GM23248 (cell line): Measurements from ENCODE around the gene ZNF669. TPM values are rescaled to one million over a fixed set of nuclear protein-coding genes. Genes with fewer than 3 reads are reported as not detected.
A peak's percentile ranks its signal among the peaks of the same experiment; 100 is the strongest.

Source experiments
- DNase-seq: peaks from one replicate; pipeline ENCODE4 v3.0.0-alpha.2; 2015
- H2AFZ ChIP-seq: fragments of 200-600 bp; sonication (generic); 2 replicates; pipeline ENCODE4 v1.6.1; 2016; ENCODE audit warnings: antibody characterized with exemption
- H3F3A ChIP-seq: fragments of 200-600 bp; sonication (generic); 2 replicates; pipeline ENCODE4 v1.6.1; 2016; ENCODE audit warnings: mild to moderate bottlenecking, antibody characterized with exemption, mixed run types; ENCODE audit not compliant: insufficient read depth
- H3K27ac ChIP-seq: fragments of 200-600 bp; sonication (generic); 2 replicates; pipeline ENCODE4 v1.5.1; 2016; ENCODE audit warnings: mild to moderate bottlenecking
- H3K27me3 ChIP-seq: fragments of 200-600 bp; sonication (generic); replicated peaks from 2 replicates; pipeline ENCODE4 v1.6.1; 2016; ENCODE audit warnings: mild to moderate bottlenecking; ENCODE audit not compliant: insufficient read depth
- H3K36me3 ChIP-seq: fragments of 200-600 bp; sonication (generic); 2 replicates; pipeline ENCODE4 v1.6.1; 2016; ENCODE audit warnings: low read depth, mild to moderate bottlenecking
- H3K4me1 ChIP-seq: fragments of 200-600 bp; sonication (generic); 2 replicates; pipeline ENCODE4 v1.6.1; 2016; ENCODE audit warnings: mild to moderate bottlenecking; ENCODE audit not compliant: insufficient read depth
- H3K4me2 ChIP-seq: fragments of 200-600 bp; sonication (generic); one replicate; pipeline ENCODE4 v1.6.1; 2016; ENCODE audit warnings: mild to moderate bottlenecking; ENCODE audit not compliant: unreplicated experiment
- H3K4me3 ChIP-seq: fragments of 200-600 bp; sonication (generic); 2 replicates; pipeline ENCODE4 v1.5.1; 2016; ENCODE audit warnings: mild to moderate bottlenecking
- H3K79me2 ChIP-seq: fragments of 200-600 bp; sonication (generic); 2 replicates; pipeline ENCODE4 v1.6.1; 2016; ENCODE audit warnings: mild to moderate bottlenecking; ENCODE audit not compliant: insufficient read depth
- H3K9ac ChIP-seq: fragments of 200-600 bp; sonication (generic); 2 replicates; pipeline ENCODE4 v1.6.1; 2016; ENCODE audit warnings: mild to moderate bottlenecking
- H3K9me2 ChIP-seq: fragments of 200-600 bp; sonication (generic); 2 replicates; pipeline ENCODE4 v1.6.1; 2016; ENCODE audit warnings: mixed run types, mild to moderate bottlenecking, moderate library complexity; ENCODE audit not compliant: insufficient read depth
- H3K9me3 ChIP-seq: fragments of 200-600 bp; sonication (generic); one replicate; pipeline ENCODE4 v1.6.1; 2017; ENCODE audit warnings: low read depth
- H4K20me1 ChIP-seq: fragments of 200-600 bp; sonication (generic); 2 replicates; pipeline ENCODE4 v1.6.0; 2016; ENCODE audit not compliant: insufficient read depth
- EZH2 ChIP-seq: fragments of 200-600 bp; sonication (generic); IDR thresholded peaks from 2 replicates; pipeline ENCODE4 v1.6.1; 2018; ENCODE audit warnings: antibody characterized with exemption, mild to moderate bottlenecking; ENCODE audit not compliant: insufficient read depth, poor library complexity, severe bottlenecking
- EZH2phosphoT487 ChIP-seq: fragments of 200-600 bp; sonication (generic); IDR thresholded peaks from 2 replicates; pipeline ENCODE4 v1.6.1; 2018; ENCODE audit warnings: antibody characterized with exemption, moderate library complexity, mild to moderate bottlenecking, low read depth; ENCODE audit not compliant: insufficient read depth
- WGBS, 2 experiments: methylation state at CpG; one replicate each; pipeline ENCODE4 v1.1.6; 2015 to 2017; ENCODE audit warnings: low lambda C conversion rate in 2 of 2, low coverage in 1 of 2; ENCODE audit errors: missing lambda C conversion rate in 2 of 2; 5-methylcytosine and 5-hydroxymethylcytosine counted together
- in situ Hi-C: fragments of 300-500 bp; cut with MboI; formaldehyde crosslinking; loops from 2 replicates; pipeline ENCODE4 v1.15.0; 2020
- polyA plus RNA-seq: library from polyadenylated mRNA; unstranded; fragments of >200 nt; fragmentation: Nextera tagmentation; extraction: Ambion mirVana; gene quantifications from 2 replicates; pipeline ENCODE4 v1.2.1, GENCODE V29; 2016
- total RNA-seq: library from RNA; depleted of rRNA; stranded (reverse); fragments of >200 nt; shearing (Covaris generic); gene quantifications from 2 replicates; pipeline ENCODE4 v1.2.3, GENCODE V29; 2014

Gene ZNF669
- total and polyA plus RNA-seq, 2 experiments from 2014 or later: 2.4 to 4.9 TPM

DNA sequence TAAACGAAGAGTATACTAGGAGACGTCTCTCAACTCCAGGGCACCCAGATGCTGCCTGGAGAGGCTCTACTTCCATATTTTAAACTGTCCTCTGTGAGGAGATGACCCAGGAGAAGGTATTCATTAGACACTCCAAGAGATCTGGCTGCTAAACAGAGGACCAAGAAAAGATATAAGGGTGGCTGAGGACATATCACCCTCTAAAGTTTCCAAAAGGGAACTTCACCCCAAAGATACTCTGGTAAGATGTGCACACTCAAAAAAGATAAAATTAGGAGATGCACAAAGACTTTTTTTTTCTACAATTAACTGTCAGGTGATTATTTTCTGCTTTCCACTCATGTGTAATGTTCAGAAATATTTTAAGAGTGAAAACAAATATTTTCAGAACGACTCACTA is 26.9 kb downstream of the ZNF669 start:
- Histone ChIP-seq H3K4me3 (peak overlapping the region; percentile 96), H3F3A (no peaks in the 10 kb centered on the region), H3K27ac (no peak overlapping the region), H3K4me1 (peaks cover 10% of the 10 kb centered on the region), H3K4me2 (peak overlapping the region; percentile 96), H3K27me3 (no peaks in the 10 kb centered on the region), H3K9me2 (no peaks in the 10 kb centered on the region), H3K79me2 (peaks cover 24% of the 10 kb centered on the region; the same call in 1 of the 2 replicates), H2AFZ (peak overlapping the region; percentile 98), H4K20me1 (no peaks in the 10 kb centered on the region), H3K36me3 (no peaks in the 10 kb centered on the region), H3K9ac (peak overlapping the region; percentile 86), H3K9me3 (no peaks in the 10 kb centered on the region)
- TF ChIP-seq EZH2phosphoT487 (no peak), EZH2 (no peak)
- in situ Hi-C loops: no loop called here
- WGBS, 2 experiments: 69 to 70% methylated on average over 3 of the region's 3 CpGs
- DNase-seq: peak; percentile 36

DNA sequence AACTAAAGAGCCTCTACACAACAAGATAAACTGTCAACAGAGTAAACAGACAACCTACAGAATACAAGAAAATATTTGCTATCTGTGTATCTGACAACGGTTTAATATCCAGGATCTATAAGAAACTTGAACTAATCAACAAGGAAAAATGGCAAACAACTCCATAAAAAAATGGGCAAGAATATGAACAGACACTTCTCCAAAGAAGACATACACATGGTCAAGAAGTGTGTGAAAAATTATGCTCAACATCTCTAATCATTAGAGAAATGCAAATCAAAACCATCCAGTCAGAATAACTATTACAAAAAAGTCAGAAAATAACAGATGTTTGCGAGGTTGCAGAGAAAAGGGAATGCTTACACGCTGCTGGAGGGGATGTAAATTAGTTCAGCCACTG is 33.5 kb downstream of the ZNF669 start:
- no peak overlapping the region for H2AFZ ChIP-seq
- no peak for DNase-seq
- WGBS, 2 experiments: 54 to 68% methylated on average over 3 of the region's 3 CpGs
- H3K79me2 ChIP-seq: peaks cover 41% of the 10 kb centered on the region
- H3K9me3 ChIP-seq: no peaks in the 10 kb centered on the region
- H3F3A ChIP-seq: no peaks in the 10 kb centered on the region
- no peaks in the 10 kb centered on the region for H4K20me1 ChIP-seq
- no peak overlapping the region for H3K27ac ChIP-seq
- TF ChIP-seq EZH2phosphoT487 (no peak), EZH2 (no peak)
- H3K4me1 ChIP-seq: no peaks in the 10 kb centered on the region
- no peaks in the 10 kb centered on the region for H3K27me3 ChIP-seq
- H3K36me3 ChIP-seq: no peaks in the 10 kb centered on the region
- in situ Hi-C loops: no loop called here
- H3K4me2 ChIP-seq: no peak overlapping the region
- H3K9ac ChIP-seq: no peak overlapping the region
- H3K4me3 ChIP-seq: no peak overlapping the region
- no peaks in the 10 kb centered on the region for H3K9me2 ChIP-seq

GRCh38 chr1:247064304-247064703 is 39.9 kb downstream of the ZNF669 start:
- Histone ChIP-seq H2AFZ (no peak overlapping the region), H3K36me3 (no peaks in the 10 kb centered on the region), H3K27me3 (no peaks in the 10 kb centered on the region), H3K9me3 (no peaks in the 10 kb centered on the region), H3K9me2 (no peaks in the 10 kb centered on the region), H3K4me1 (no peaks in the 10 kb centered on the region), H3K79me2 (peaks cover 10% of the 10 kb centered on the region; the same call in 1 of the 2 replicates), H3K4me3 (no peak overlapping the region), H3F3A (no peaks in the 10 kb centered on the region), H3K27ac (no peak overlapping the region), H4K20me1 (no peaks in the 10 kb centered on the region), H3K4me2 (no peak overlapping the region), H3K9ac (no peak overlapping the region)
- TF ChIP-seq EZH2phosphoT487 (no peak), EZH2 (no peak)
- DNase-seq: no peak
- in situ Hi-C loops: no loop called here
- 91 to 92% methylated on average over 3 of the region's 3 CpGs for WGBS, 2 experiments

- in situ Hi-C loops: no loop called here
- no peak for DNase-seq
- Histone ChIP-seq H3K36me3 (no peaks in the 10 kb centered on the region), H3K9me3 (no peaks in the 10 kb centered on the region), H3K9ac (no peak overlapping the region), H3K4me3 (no peak overlapping the region), H3K4me1 (no peaks in the 10 kb centered on the region), H3K79me2 (peaks cover 7% of the 10 kb centered on the region; the same call in 1 of the 2 replicates), H3K27me3 (no peaks in the 10 kb centered on the region), H4K20me1 (no peaks in the 10 kb centered on the region), H3K4me2 (no peak overlapping the region), H3K27ac (no peak overlapping the region), H3K9me2 (no peaks in the 10 kb centered on the region), H2AFZ (no peak overlapping the region), H3F3A (no peaks in the 10 kb centered on the region)
- TF ChIP-seq EZH2 (no peak), EZH2phosphoT487 (no peak)
- 79 to 84% methylated on average over 4 of the region's 4 CpGs for WGBS, 2 experiments
Observed at GRCh38 chr1:247060771-247061170, 43.4 kb downstream of the ZNF669 start.

DNA sequence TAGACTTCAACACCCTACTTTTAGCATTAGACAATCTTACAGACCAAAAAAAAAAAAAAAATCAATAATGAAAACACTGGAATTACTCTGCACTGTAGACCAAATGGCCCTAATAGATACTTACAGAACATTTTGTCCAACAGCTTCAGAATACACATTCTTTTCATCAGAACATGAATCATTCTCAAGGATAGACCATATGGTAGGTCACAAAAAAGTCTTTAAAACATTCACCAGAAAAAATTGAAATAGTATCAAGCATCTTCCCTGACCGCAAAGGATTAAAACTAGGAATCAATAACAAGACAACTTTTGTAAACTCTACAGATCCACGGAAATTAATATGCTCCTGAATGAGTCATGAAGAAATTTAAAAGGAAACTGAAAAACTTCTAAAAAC is 48.1 kb downstream of the ZNF669 start:
- Histone ChIP-seq H3K27ac (no peak overlapping the region), H4K20me1 (no peaks in the 10 kb centered on the region), H3F3A (no peaks in the 10 kb centered on the region), H3K9me3 (no peaks in the 10 kb centered on the region), H3K79me2 (no peaks in the 10 kb centered on the region; the same call in 1 of the 2 replicates), H3K36me3 (no peaks in the 10 kb centered on the region), H3K27me3 (no peaks in the 10 kb centered on the region), H3K9me2 (no peaks in the 10 kb centered on the region), H3K4me2 (no peak overlapping the region), H3K4me3 (no peak overlapping the region), H3K9ac (no peak overlapping the region), H3K4me1 (no peaks in the 10 kb centered on the region), H2AFZ (no peak overlapping the region)
- WGBS, 2 experiments: 90% methylated on average over 2 of the region's 2 CpGs
- in situ Hi-C loops: no loop called here
- TF ChIP-seq EZH2phosphoT487 (no peak), EZH2 (no peak)
- no peak for DNase-seq
